Stimulated activated CD8-positive, alpha-beta memory T cell treated with anti-CD3 and anti-CD28 coated beads, Interleukin-7, amount 100 ng/mL, for 4 hours (primary cell): Measurements from ENCODE around the gene TESK2.
"Not testable (repeated sequence)": the region's sequence is repeated elsewhere in the genome, so short reads cannot be mapped to it uniquely, and the experiment has no call there.

Experiments
- DNase-seq, 2 donors: peaks; one replicate each; pipeline ENCODE4 v3.0.0-alpha.2; 2020; ENCODE audit warnings: low read depth in 2 of 2

TESK2 gene

GRCh38 chr1:45412899-45413298 lies 78.1 kb downstream of the TESK2 start:
- no peak for DNase-seq

GRCh38 chr1:45411510-45411899 lies 79.5 kb downstream of the TESK2 start:
- no peak for DNase-seq

GRCh38 chr1:45410850-45411509 lies 80.0 kb downstream of the TESK2 start:
- DNase-seq, result no peak

- no peak for DNase-seq
These were observed 81.7 kb downstream of the TESK2 start for GRCh38 chr1:45409276-45409675.

GRCh38 chr1:45407629-45408287 lies 83.2 kb downstream of the TESK2 start:
- DNase-seq, result no peak

- no peak for DNase-seq
These were observed 85.3 kb downstream of the TESK2 start for GRCh38 chr1:45405636-45406035.

- no peak for DNase-seq
These were observed 87.2 kb downstream of the TESK2 start for GRCh38 chr1:45403718-45404117.

- DNase-seq, result no peak
These were observed 87.7 kb downstream of the TESK2 start for GRCh38 chr1:45403298-45403697.

GRCh38 chr1:45401524-45401923 lies 89.4 kb downstream of the TESK2 start:
- DNase-seq, result no peak

GRCh38 chr1:45400049-45400448 lies 90.9 kb downstream of the TESK2 start:
- no peak for DNase-seq

- DNase-seq, result no peak
These were observed 93.7 kb downstream of the TESK2 start for GRCh38 chr1:45397285-45397684.

GRCh38 chr1:45395582-45395981 lies 95.4 kb downstream of the TESK2 start:
- no peak for DNase-seq

- no peak for DNase-seq
These were observed 95.9 kb downstream of the TESK2 start for GRCh38 chr1:45395051-45395450.

- DNase-seq, result no peak
These were observed 96.6 kb downstream of the TESK2 start for GRCh38 chr1:45394342-45394741.

GRCh38 chr1:45393718-45394302 lies 97.2 kb downstream of the TESK2 start:
- peak in 1 of 2 donors; percentile 19 for DNase-seq

GRCh38 chr1:45386219-45386618 lies 104.7 kb downstream of the TESK2 start:
- DNase-seq, result no peak

GRCh38 chr1:45385302-45385701 lies 105.7 kb downstream of the TESK2 start:
- no peak for DNase-seq

- not testable (repeated sequence) for DNase-seq
These were observed 106.8 kb downstream of the TESK2 start for GRCh38 chr1:45384213-45384612.

- no peak for DNase-seq
These were observed 107.8 kb downstream of the TESK2 start for GRCh38 chr1:45383191-45383590.

GRCh38 chr1:45381243-45381642 lies 109.7 kb downstream of the TESK2 start:
- DNase-seq, result no peak

GRCh38 chr1:45380730-45381129 lies 110.2 kb downstream of the TESK2 start:
- no peak for DNase-seq

- no peak for DNase-seq
These were observed 110.8 kb downstream of the TESK2 start for GRCh38 chr1:45380125-45380524.

- DNase-seq, result no peak
These were observed 111.4 kb downstream of the TESK2 start for GRCh38 chr1:45379524-45379923.
